Suprapubic skin (tissue), 3 donors: ENCODE measurements around the gene SLC38A1.

Experiments
- CTCF ChIP-seq, 2 donors: fragments of 200-600 bp in 1 of 2; fragments of 450-650 bp in 1 of 2; sonication (generic) in 1 of 2; IDR thresholded peaks; one replicate each; pipeline ENCODE4 v1.5.1; 2016 to 2019; ENCODE audit warnings: antibody characterized with exemption in 2 of 2, mild to moderate bottlenecking in 1 of 2, moderate library complexity in 1 of 2
- POLR2AphosphoS5 ChIP-seq, 3 donors: sonication (generic); formaldehyde crosslinking; IDR thresholded peaks; one replicate each; pipeline ENCODE4 v1.6.1; 2017; ENCODE audit warnings: antibody characterized with exemption in 3 of 3

- no peak for TF ChIP-seq CTCF (IDR thresholded peaks at IDR 0.05)
- no peak for TF ChIP-seq POLR2AphosphoS5 (IDR thresholded peaks at IDR 0.05)
Measured at GRCh38 chr12:46300910-46301309, 32.1 kb upstream of the SLC38A1 start.
